ENCODE results near the gene WDR70. TPM values are rescaled to one million over a fixed set of nuclear protein-coding genes. Genes with fewer than 3 reads are reported as not detected.

Gene WDR70
- total and polyA plus RNA-seq, 2 donors (not counting 3 experiments of a cell fraction or from before 2014, with no cell fraction given), result 6.7 to 37.3 TPM

- no peaks in the 10 kb centered on the region for H3K79me2 ChIP-seq (ENCODE audit: control insufficient read depth, insufficient read depth, low read length)
- DNase-seq (ENCODE audit: low read depth, low spot score) (no peak), FAIRE-seq (no peak)
- H3K9me3 ChIP-seq (replicated peaks; ENCODE audit: control insufficient read depth, insufficient read depth, low read length), result no peaks in the 10 kb centered on the region
- H3K4me3 ChIP-seq (replicated peaks in 1 of 3; ENCODE audit: insufficient read depth in 1 of 3, low read depth in 1 of 3, low read length in 3 of 3), result no peak overlapping the region
- H3K4me1 ChIP-seq (ENCODE audit: control insufficient read depth, extremely low read depth, insufficient read depth, low read length), result no peaks in the 10 kb centered on the region
- no TSS peak for BruUV-seq (replicated peaks)
- H3K27ac ChIP-seq (ENCODE audit: insufficient read depth, low read depth, low read length), result no peak overlapping the region
- no peaks in the 10 kb centered on the region for H3K27me3 ChIP-seq (ENCODE audit: control insufficient read depth in 2 of 2, insufficient read depth in 2 of 2, low read length in 2 of 2)
- no peaks in the 10 kb centered on the region for H4K20me1 ChIP-seq (replicated peaks; ENCODE audit: control insufficient read depth, extremely low read depth, insufficient read depth, low read length)
- ChIA-PET POLR2A (no interaction called here), CTCF (interaction anchor here (2.1 kb wide), 1 partner anchor 23 kb away, joined by 7 read pairs; no protein-coding TSS in a partner anchor)
- H3K9me1 ChIP-seq (replicated peaks; ENCODE audit: control insufficient read depth, extremely low read depth, insufficient read depth, low read length), result no peaks in the 10 kb centered on the region
- no peak overlapping the region for H3K9ac ChIP-seq (replicated peaks; ENCODE audit: extremely low read depth, insufficient read depth, low read length)
- dilution Hi-C loops (cut with MboI; ENCODE audit: extremely low pct_ligation_motif_present, low sequenced_read_pairs), result no loop called here
- no peak overlapping the region for H3K4me2 ChIP-seq (ENCODE audit: insufficient read depth, low read length)
- no peak for TF ChIP-seq POLR2A (IDR thresholded peaks at IDR 0.05; ENCODE audit: low read depth, low read length)
- TF ChIP-seq FOS (IDR thresholded peaks at IDR 0.05; ENCODE audit: borderline replicate concordance, insufficient read depth, low read length), result no peak
- no peak for TF ChIP-seq POLR2AphosphoS5 (IDR thresholded peaks at IDR 0.05; ENCODE audit: insufficient read depth, low read depth, low read length)
- TF ChIP-seq EZH2 (IDR thresholded peaks at IDR 0.05; ENCODE audit: borderline replicate concordance, low read depth, low read length, severe bottlenecking), result no peak
- TF ChIP-seq GATA2 (IDR thresholded peaks at IDR 0.05; ENCODE audit: insufficient read depth, insufficient read length, low read depth, low read length), result no peak
- TF ChIP-seq JUN (IDR thresholded peaks at IDR 0.05; ENCODE audit: borderline replicate concordance, insufficient read depth, insufficient read length, low read depth), result no peak
- no peak for TF ChIP-seq MYC (IDR thresholded peaks at IDR 0.05; ENCODE audit: low read depth, low read length)
- TF ChIP-seq MAX (IDR thresholded peaks at IDR 0.05; ENCODE audit: insufficient read depth, insufficient read length), result no peak
- TF ChIP-seq CTCF (IDR thresholded peaks at IDR 0.05; ENCODE audit: extremely low read depth in 1 of 2, insufficient read depth in 1 of 2, low read depth in 1 of 2, low read length in 2 of 2), result no peak
- H2AFZ ChIP-seq (ENCODE audit: low read depth, low read length), result no peak overlapping the region
- intact Hi-C loops (cut with micrococcal nuclease), result no loop called here
- H3K36me3 ChIP-seq (ENCODE audit: control insufficient read depth in 2 of 2, extremely low read depth in 1 of 2, insufficient read depth in 2 of 2, low read length in 2 of 2), result no peaks in the 10 kb centered on the region
Measured at GRCh38 chr5:37436146-37436934, 57.2 kb downstream of the WDR70 start.
